ENCODE data around the gene CTNNA3. TPM values are rescaled to one million over a fixed set of nuclear protein-coding genes. Genes with fewer than 3 reads are reported as not detected.
A peak's percentile ranks its signal among the peaks of the same experiment; 100 is the strongest.

The CTNNA3 gene
- total and polyA plus RNA-seq, 12 donors = 2.0 to 213 (median 171) TPM

- peak in 4 of 8 donors; percentile 6 to 58 (median 32) for ATAC-seq
- H3K4me3 ChIP-seq = no peak overlapping the region
- H3K27ac ChIP-seq = peak overlapping the region in 7 of 10 donors; percentile 32 to 73 (median 58)
- no peaks in the 10 kb centered on the region for H3K36me3 ChIP-seq
- H3K9me3 ChIP-seq = no peaks in the 10 kb centered on the region
- WGBS, 2 donors = 82% methylated on average over 2 of the region's 2 CpGs
- H3K27me3 ChIP-seq = no peaks in the 10 kb centered on the region
- intact Hi-C loops (cut with DNase I) = no loop called here
- TF ChIP-seq CTCF (IDR thresholded peaks at IDR 0.05) = no peak
- no peak for DNase-seq
- peaks cover 3 to 27% (median 12%) of the 10 kb centered on the region in 9 donors for H3K4me1 ChIP-seq
These were observed 1373.2 kb downstream of the CTNNA3 start for GRCh38 chr10:66322777-66323176.

GRCh38 chr10:66321723-66322665 lies 1374.0 kb downstream of the CTNNA3 start:
- ATAC-seq = peak in 7 of 8 donors; percentile 52 to 95 (median 73)
- intact Hi-C loops (cut with DNase I) = no loop called here
- H3K4me3 ChIP-seq = no peak overlapping the region
- no peaks in the 10 kb centered on the region for H3K27me3 ChIP-seq
- H3K27ac ChIP-seq = peak overlapping the region in 8 of 10 donors; percentile 45 to 73 (median 58)
- WGBS, 2 donors = 61 to 63% methylated on average over 7 of the region's 7 CpGs
- no peaks in the 10 kb centered on the region for H3K9me3 ChIP-seq
- peaks cover 0 to 21% (median 12%) of the 10 kb centered on the region in 9 donors for H3K4me1 ChIP-seq
- no peak for TF ChIP-seq CTCF (IDR thresholded peaks at IDR 0.05)
- H3K36me3 ChIP-seq = no peaks in the 10 kb centered on the region
- DNase-seq = peak in 1 of 2 donors; percentile 6

GRCh38 chr10:66318761-66319160 lies 1377.2 kb downstream of the CTNNA3 start:
- 80 to 90% methylated on average over 3 of the region's 3 CpGs for WGBS, 2 donors
- DNase-seq (no peak), ATAC-seq (no peak)
- intact Hi-C loops (cut with DNase I) = no loop called here
- H3K4me3 ChIP-seq = no peak overlapping the region
- H3K36me3 ChIP-seq = no peaks in the 10 kb centered on the region
- H3K27me3 ChIP-seq = no peaks in the 10 kb centered on the region
- no peaks in the 10 kb centered on the region for H3K9me3 ChIP-seq
- TF ChIP-seq CTCF (IDR thresholded peaks at IDR 0.05) = no peak
- no peak overlapping the region for H3K27ac ChIP-seq
- H3K4me1 ChIP-seq = peaks cover 0 to 21% (median 10%) of the 10 kb centered on the region in 9 donors

GRCh38 chr10:66307826-66308225 lies 1388.2 kb downstream of the CTNNA3 start:
- Histone ChIP-seq H3K4me3 (no peak overlapping the region), H3K9me3 (no peaks in the 10 kb centered on the region), H3K27ac (no peak overlapping the region), H3K36me3 (no peaks in the 10 kb centered on the region), H3K27me3 (no peaks in the 10 kb centered on the region), H3K4me1 (no peaks in the 10 kb centered on the region)
- peak in 5 of 9 donors; percentile 13 to 27 (median 25) for TF ChIP-seq CTCF (IDR thresholded peaks at IDR 0.05)
- DNase-seq (no peak), ATAC-seq (no peak)
- intact Hi-C loops (cut with DNase I) = no loop called here
